ENCODE results near the gene CCDC78. TPM values are rescaled to one million over a fixed set of nuclear protein-coding genes. Genes with fewer than 3 reads are reported as not detected.

The CCDC78 gene
- polyA plus RNA-seq, 1 donor (not counting 4 experiments of a cell fraction or from before 2014, with no cell fraction given): 2.5 TPM

DNA sequence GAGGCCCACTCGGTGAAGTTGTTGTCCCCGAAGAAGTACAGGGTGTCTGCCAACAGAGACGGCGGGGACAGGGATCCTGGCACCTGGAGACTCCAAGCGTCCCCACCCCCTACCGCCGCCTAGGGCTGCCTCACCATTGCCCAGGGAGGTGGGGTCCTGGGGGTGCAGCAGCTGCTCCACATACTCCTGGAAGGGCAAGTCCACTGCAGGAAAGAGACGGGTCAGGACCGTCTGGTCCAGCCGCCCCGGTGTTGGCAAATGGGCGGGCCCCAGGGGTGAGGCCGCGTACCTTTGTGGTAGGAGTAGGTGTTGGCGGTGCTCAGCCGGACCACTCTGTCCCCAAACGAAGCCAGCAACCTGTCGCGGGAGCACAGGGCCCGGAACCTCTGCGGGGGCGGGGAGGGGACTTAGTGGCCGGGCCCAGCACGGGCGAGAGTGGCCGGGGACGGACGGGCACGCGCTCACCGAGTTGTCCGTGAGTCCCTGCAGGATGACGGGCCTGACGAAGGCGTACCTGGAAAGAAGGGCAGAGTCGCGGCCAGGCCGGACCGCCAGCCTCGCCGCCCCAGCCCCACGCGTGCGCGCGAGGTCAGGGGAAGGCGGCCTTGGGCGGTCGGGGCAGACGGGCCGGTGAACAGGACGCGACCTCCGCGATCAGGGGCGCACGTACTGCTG lies 42.7 kb downstream of the CCDC78 start:
- DNase-seq (ENCODE audit: low read depth, low spot score): no peak
- Histone ChIP-seq H3K9me3 (ENCODE audit: control insufficient read depth, low read depth, low read length) (no peaks in the 10 kb centered on the region), H3K9ac (ENCODE audit: control insufficient read depth, extremely low read depth, insufficient read depth, low read length) (peak overlapping the region; percentile 60), H3K36me3 (ENCODE audit: control insufficient read depth in 2 of 2, extremely low read depth in 1 of 2, insufficient read depth in 2 of 2, low read length in 2 of 2) (peaks cover 12 to 37% of the 10 kb centered on the region in 2 experiments), H3K9me1 (ENCODE audit: control insufficient read depth, extremely low read depth, insufficient read depth, low read length) (no peaks in the 10 kb centered on the region), H4K20me1 (ENCODE audit: control insufficient read depth, extremely low read depth, insufficient read depth, low read length) (peaks cover 16% of the 10 kb centered on the region), H3K27me3 (ENCODE audit: control insufficient read depth, extremely low read depth, insufficient read depth, low read length) (no peaks in the 10 kb centered on the region), H3K4me2 (ENCODE audit: control insufficient read depth, extremely low read depth, insufficient read depth, low read depth, low read length) (peak overlapping the region; percentile 80), H2AFZ (ENCODE audit: control insufficient read depth, low read length) (no peak overlapping the region), H3K4me3 (ENCODE audit: control insufficient read depth in 2 of 3, extremely low read depth in 1 of 3, insufficient read depth in 2 of 3, low read depth in 1 of 3, low read length in 3 of 3) (peak overlapping the region; percentile 60 to 68 (median 66)), H3K27ac (ENCODE audit: control insufficient read depth, insufficient read depth, low read length) (peak overlapping the region; percentile 31), H3K4me1 (ENCODE audit: control insufficient read depth, extremely low read depth, insufficient read depth, low read length) (peaks cover 27% of the 10 kb centered on the region), H3K79me2 (ENCODE audit: control insufficient read depth, insufficient read depth, low read length) (peaks cover 37% of the 10 kb centered on the region)
- dilution Hi-C loops (cut with MboI; ENCODE audit: extremely low pct_ligation_motif_present, low sequenced_read_pairs): no loop called here
- no peak for FAIRE-seq
- TF ChIP-seq EZH2 (IDR thresholded peaks at IDR 0.05; ENCODE audit: low read length): no peak
- TF ChIP-seq, protein P1, sequence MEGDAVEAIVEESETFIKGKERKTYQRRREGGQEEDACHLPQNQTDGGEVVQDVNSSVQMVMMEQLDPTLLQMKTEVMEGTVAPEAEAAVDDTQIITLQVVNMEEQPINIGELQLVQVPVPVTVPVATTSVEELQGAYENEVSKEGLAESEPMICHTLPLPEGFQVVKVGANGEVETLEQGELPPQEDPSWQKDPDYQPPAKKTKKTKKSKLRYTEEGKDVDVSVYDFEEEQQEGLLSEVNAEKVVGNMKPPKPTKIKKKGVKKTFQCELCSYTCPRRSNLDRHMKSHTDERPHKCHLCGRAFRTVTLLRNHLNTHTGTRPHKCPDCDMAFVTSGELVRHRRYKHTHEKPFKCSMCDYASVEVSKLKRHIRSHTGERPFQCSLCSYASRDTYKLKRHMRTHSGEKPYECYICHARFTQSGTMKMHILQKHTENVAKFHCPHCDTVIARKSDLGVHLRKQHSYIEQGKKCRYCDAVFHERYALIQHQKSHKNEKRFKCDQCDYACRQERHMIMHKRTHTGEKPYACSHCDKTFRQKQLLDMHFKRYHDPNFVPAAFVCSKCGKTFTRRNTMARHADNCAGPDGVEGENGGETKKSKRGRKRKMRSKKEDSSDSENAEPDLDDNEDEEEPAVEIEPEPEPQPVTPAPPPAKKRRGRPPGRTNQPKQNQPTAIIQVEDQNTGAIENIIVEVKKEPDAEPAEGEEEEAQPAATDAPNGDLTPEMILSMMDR (optimal IDR thresholded peaks at IDR 0.05 in 1 of 3, IDR thresholded peaks at IDR 0.05 in 1 of 3, conservative IDR thresholded peaks at IDR 0.05 in 1 of 3; ENCODE audit: extremely low read depth in 1 of 3, insufficient read depth in 2 of 3, low read length in 3 of 3): no peak

DNA sequence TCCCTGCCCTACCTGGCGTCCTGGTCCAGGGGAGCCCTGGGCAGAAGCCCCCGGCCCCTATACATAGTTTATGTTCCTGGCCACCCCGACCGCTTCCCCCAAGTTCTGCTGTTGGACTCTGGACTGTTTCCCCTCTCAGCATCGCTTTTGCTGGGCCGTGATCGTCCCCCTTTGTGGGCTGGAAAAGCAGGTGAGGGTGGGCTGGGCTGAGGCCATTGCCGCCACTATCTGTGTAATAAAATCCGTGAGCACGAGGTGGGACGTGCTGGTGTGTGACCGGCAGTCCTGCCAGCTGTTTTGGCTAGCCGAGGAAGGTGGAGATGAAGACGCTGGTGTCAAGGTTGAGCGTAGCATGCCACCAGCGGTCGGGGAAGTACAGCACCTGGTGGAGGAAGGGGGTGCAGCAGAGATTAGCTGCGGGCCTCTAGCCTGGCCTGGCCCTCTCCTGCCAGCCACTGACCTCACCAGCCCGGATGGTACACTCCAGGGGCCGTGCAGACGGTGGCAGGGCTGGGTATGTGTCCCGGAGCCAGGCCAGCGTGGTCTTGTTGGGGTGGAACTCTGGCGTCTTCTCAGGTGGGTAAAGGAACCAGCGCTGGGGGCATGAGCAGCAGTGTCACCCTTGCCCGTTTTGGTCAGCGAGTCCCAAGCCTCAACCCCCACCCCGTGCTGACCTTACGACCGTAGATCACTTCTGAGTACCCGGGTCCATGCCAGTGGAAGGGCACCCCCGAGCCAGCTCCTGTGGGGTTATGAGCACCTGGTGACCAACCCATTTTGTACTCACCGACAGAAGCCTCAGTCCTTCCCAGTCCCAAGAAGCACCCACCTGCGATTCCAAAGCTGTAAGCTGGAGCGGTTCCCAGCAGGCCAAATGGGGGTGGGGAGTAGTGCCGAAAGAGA lies 43.5 kb downstream of the CCDC78 start:
- TF ChIP-seq EZH2 (IDR thresholded peaks at IDR 0.05; ENCODE audit: low read length): no peak
- TF ChIP-seq, protein P1 (optimal IDR thresholded peaks at IDR 0.05 in 1 of 3, IDR thresholded peaks at IDR 0.05 in 1 of 3, conservative IDR thresholded peaks at IDR 0.05 in 1 of 3; ENCODE audit: extremely low read depth in 1 of 3, insufficient read depth in 2 of 3, low read length in 3 of 3): no peak
- no peak overlapping the region for H2AFZ ChIP-seq (ENCODE audit: control insufficient read depth, low read length)
- H3K36me3 ChIP-seq (ENCODE audit: control insufficient read depth in 2 of 2, extremely low read depth in 1 of 2, insufficient read depth in 2 of 2, low read length in 2 of 2): peaks cover 10 to 37% of the 10 kb centered on the region in 2 experiments
- no peaks in the 10 kb centered on the region for H3K9me1 ChIP-seq (ENCODE audit: control insufficient read depth, extremely low read depth, insufficient read depth, low read length)
- no peak overlapping the region for H3K27ac ChIP-seq (ENCODE audit: control insufficient read depth, insufficient read depth, low read length)
- DNase-seq (ENCODE audit: low read depth, low spot score) (no peak), FAIRE-seq (no peak)
- no peaks in the 10 kb centered on the region for H3K9me3 ChIP-seq (ENCODE audit: control insufficient read depth, low read depth, low read length)
- H3K27me3 ChIP-seq (ENCODE audit: control insufficient read depth, extremely low read depth, insufficient read depth, low read length): no peaks in the 10 kb centered on the region
- H3K9ac ChIP-seq (ENCODE audit: control insufficient read depth, extremely low read depth, insufficient read depth, low read length): peak overlapping the region; percentile 60
- dilution Hi-C loops (cut with MboI; ENCODE audit: extremely low pct_ligation_motif_present, low sequenced_read_pairs): no loop called here
- H3K79me2 ChIP-seq (ENCODE audit: control insufficient read depth, insufficient read depth, low read length): peaks cover 37% of the 10 kb centered on the region
- H3K4me2 ChIP-seq (ENCODE audit: control insufficient read depth, extremely low read depth, insufficient read depth, low read depth, low read length): peak overlapping the region; percentile 80
- peak overlapping the region; percentile 60 to 68 (median 66) for H3K4me3 ChIP-seq (ENCODE audit: control insufficient read depth in 2 of 3, extremely low read depth in 1 of 3, insufficient read depth in 2 of 3, low read depth in 1 of 3, low read length in 3 of 3)
- peaks cover 16% of the 10 kb centered on the region for H4K20me1 ChIP-seq (ENCODE audit: control insufficient read depth, extremely low read depth, insufficient read depth, low read length)
- H3K4me1 ChIP-seq (ENCODE audit: control insufficient read depth, extremely low read depth, insufficient read depth, low read length): peaks cover 29% of the 10 kb centered on the region
